ENCODE measurements around the gene MC4R. TPM values are rescaled to one million over a fixed set of nuclear protein-coding genes. Genes with fewer than 3 reads are reported as not detected.

The MC4R gene
- total RNA-seq, 1 donor from 2014 or later, result not detected

GRCh38 chr18:60385693-60386092 lies 13.1 kb upstream of the MC4R start:
- DNase-seq (ENCODE audit: low spot score, unreplicated experiment), result no peak

DNA sequence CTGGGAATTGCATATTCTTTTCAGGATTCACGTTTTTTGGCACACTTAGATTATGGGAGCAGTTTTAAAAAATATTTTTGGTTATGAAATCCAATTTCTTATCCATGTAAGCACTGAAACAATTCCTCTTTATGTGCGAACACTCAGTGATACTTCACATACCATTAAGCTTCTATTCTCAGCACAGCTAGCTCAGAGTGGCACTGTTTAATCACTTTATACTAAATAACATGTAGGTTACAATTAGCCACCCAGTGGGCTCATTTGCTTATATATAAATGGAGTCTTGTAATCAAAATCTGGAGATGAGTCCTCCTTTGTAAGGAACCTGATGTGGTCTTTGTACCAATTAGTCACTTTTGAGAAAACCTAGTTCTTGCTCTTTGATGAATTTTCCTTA lies 11.3 kb upstream of the MC4R start:
- Mint-ChIP-seq H3K27ac (no peak overlapping the region), H3K27me3 (no peaks in the 10 kb centered on the region), H3K9me3 (ENCODE audit: low read depth) (no peaks in the 10 kb centered on the region), H3K4me1 (ENCODE audit: low read depth) (no peaks in the 10 kb centered on the region), H3K4me3 (ENCODE audit: low read depth) (no peak overlapping the region), H3K36me3 (ENCODE audit: insufficient read depth) (no peaks in the 10 kb centered on the region)
- DNase-seq (ENCODE audit: low spot score, unreplicated experiment), result no peak
- TF ChIP-seq, protein P1, sequence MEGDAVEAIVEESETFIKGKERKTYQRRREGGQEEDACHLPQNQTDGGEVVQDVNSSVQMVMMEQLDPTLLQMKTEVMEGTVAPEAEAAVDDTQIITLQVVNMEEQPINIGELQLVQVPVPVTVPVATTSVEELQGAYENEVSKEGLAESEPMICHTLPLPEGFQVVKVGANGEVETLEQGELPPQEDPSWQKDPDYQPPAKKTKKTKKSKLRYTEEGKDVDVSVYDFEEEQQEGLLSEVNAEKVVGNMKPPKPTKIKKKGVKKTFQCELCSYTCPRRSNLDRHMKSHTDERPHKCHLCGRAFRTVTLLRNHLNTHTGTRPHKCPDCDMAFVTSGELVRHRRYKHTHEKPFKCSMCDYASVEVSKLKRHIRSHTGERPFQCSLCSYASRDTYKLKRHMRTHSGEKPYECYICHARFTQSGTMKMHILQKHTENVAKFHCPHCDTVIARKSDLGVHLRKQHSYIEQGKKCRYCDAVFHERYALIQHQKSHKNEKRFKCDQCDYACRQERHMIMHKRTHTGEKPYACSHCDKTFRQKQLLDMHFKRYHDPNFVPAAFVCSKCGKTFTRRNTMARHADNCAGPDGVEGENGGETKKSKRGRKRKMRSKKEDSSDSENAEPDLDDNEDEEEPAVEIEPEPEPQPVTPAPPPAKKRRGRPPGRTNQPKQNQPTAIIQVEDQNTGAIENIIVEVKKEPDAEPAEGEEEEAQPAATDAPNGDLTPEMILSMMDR (IDR thresholded peaks at IDR 0.05; ENCODE audit: unreplicated experiment), result no peak

More at GRCh38 chr18:60385693-60386092, 13.1 kb upstream of the MC4R start:
- TF ChIP-seq, protein P1 (IDR thresholded peaks at IDR 0.05; ENCODE audit: unreplicated experiment), result no peak
- H3K27me3 Mint-ChIP-seq, result no peaks in the 10 kb centered on the region
- no peaks in the 10 kb centered on the region for H3K4me1 Mint-ChIP-seq (ENCODE audit: low read depth)
- H3K9me3 Mint-ChIP-seq (ENCODE audit: low read depth), result no peaks in the 10 kb centered on the region
- H3K36me3 Mint-ChIP-seq (ENCODE audit: insufficient read depth), result no peaks in the 10 kb centered on the region
- no peak overlapping the region for H3K27ac Mint-ChIP-seq
- H3K4me3 Mint-ChIP-seq (ENCODE audit: low read depth), result no peak overlapping the region

- H3K4me3 Mint-ChIP-seq (ENCODE audit: low read depth), result no peak overlapping the region
- no peaks in the 10 kb centered on the region for H3K4me1 Mint-ChIP-seq (ENCODE audit: low read depth)
- no peaks in the 10 kb centered on the region for H3K36me3 Mint-ChIP-seq (ENCODE audit: insufficient read depth)
- DNase-seq (ENCODE audit: low spot score, unreplicated experiment), result no peak
- TF ChIP-seq, protein P1 (IDR thresholded peaks at IDR 0.05; ENCODE audit: unreplicated experiment), result no peak
- peaks cover 5% of the 10 kb centered on the region for H3K9me3 Mint-ChIP-seq (ENCODE audit: low read depth)
- H3K27ac Mint-ChIP-seq, result no peak overlapping the region
- H3K27me3 Mint-ChIP-seq, result no peaks in the 10 kb centered on the region
These were observed 5.3 kb upstream of the MC4R start for GRCh38 chr18:60377778-60378469.

DNA sequence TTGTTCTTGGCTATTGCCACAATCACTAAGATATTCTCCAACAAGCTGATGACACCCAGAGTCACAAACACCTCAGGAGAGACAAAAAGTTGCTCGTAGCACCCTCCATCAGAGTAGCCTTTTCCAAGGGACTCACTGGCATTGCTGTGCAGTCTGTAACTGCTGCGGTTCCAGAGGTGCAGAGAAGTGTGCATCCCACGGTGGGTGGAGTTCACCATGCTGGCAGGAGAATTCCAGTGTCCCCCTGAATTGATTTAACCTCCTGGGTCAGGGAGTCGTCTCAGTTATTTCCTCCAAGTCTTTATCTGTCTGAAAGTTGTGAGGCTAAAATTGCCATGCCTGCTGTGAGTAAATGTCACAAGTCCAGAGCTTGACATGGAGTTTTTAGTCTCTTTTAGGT lies 443 bp downstream of the MC4R start:
- TF ChIP-seq, protein P1 (IDR thresholded peaks at IDR 0.05; ENCODE audit: unreplicated experiment), result no peak

DNA sequence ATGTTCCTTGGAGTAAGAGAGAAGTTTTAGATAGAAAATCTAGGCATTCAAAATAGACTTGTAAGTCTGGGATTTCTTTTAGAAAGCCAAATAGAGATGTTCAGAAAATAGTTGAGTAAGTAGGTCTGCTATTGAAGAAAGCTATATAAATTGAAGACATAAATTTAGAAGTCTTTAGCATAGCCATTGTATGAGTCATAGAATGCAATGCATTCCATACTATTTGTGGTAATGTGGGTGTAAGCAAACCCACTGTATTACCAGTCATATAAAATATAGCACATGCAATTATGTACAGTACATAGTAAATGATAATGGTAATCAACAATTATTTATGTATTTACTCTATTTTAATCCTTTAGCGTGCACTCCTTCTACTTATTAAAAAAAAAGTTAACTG lies 14.1 kb downstream of the MC4R start:
- Mint-ChIP-seq H3K27me3 (no peaks in the 10 kb centered on the region), H3K4me1 (ENCODE audit: low read depth) (no peaks in the 10 kb centered on the region), H3K9me3 (ENCODE audit: low read depth) (no peaks in the 10 kb centered on the region), H3K4me3 (ENCODE audit: low read depth) (no peak overlapping the region), H3K27ac (no peak overlapping the region), H3K36me3 (ENCODE audit: insufficient read depth) (no peaks in the 10 kb centered on the region)
- DNase-seq (ENCODE audit: low spot score, unreplicated experiment), result no peak
- TF ChIP-seq, protein P1 (IDR thresholded peaks at IDR 0.05; ENCODE audit: unreplicated experiment), result no peak

More for the DNA sequence above, 443 bp downstream of the MC4R start:
- H3K36me3 Mint-ChIP-seq (ENCODE audit: insufficient read depth), result no peaks in the 10 kb centered on the region
- no peak for DNase-seq (ENCODE audit: low spot score, unreplicated experiment)
- peaks cover 8% of the 10 kb centered on the region for H3K27me3 Mint-ChIP-seq
- peaks cover 5% of the 10 kb centered on the region for H3K9me3 Mint-ChIP-seq (ENCODE audit: low read depth)
- H3K4me1 Mint-ChIP-seq (ENCODE audit: low read depth), result peaks cover 5% of the 10 kb centered on the region
- no peak overlapping the region for H3K27ac Mint-ChIP-seq
- H3K4me3 Mint-ChIP-seq (ENCODE audit: low read depth), result no peak overlapping the region

Data from progenitor cell of endocrine pancreas (in vitro differentiated cells).